Small intestine (tissue), 7 donors: ENCODE data around the gene PLA2G4F. TPM values are rescaled to one million over a fixed set of nuclear protein-coding genes. Genes with fewer than 3 reads are reported as not detected.
A peak's percentile ranks its signal among the peaks of the same experiment; 100 is the strongest.

Experiments used
- DNase-seq, 2 donors: peaks; one replicate each; pipeline versions ENCODE4 v3.0.0 to v3.0.0-alpha.2; 2013
- FAIRE-seq: peaks from 2 replicates; lab custom pipeline; 2012; peaks lifted over from hg19 to GRCh38; lab: Jason Lieb, UNC
- H3K27ac ChIP-seq, 3 donors: one replicate each; pipeline ENCODE4 v1.5.1; 2013; ENCODE audit warnings: low read length in 2 of 3, mild to moderate bottlenecking in 2 of 3, control low read depth in 1 of 3, inconsistent platforms in 1 of 3, low read depth in 1 of 3, moderate library complexity in 1 of 3
- H3K27me3 ChIP-seq, 3 donors: one replicate each; pipeline ENCODE4 v1.6.1; 2013; ENCODE audit warnings: low read length in 3 of 3, inconsistent platforms in 1 of 3; ENCODE audit not compliant: control insufficient read depth in 3 of 3, insufficient read depth in 3 of 3
- H3K36me3 ChIP-seq, 3 donors: one replicate each; pipeline ENCODE4 v1.6.1; 2013; ENCODE audit warnings: low read length in 3 of 3, inconsistent platforms in 1 of 3, low read depth in 1 of 3, mild to moderate bottlenecking in 1 of 3, moderate library complexity in 1 of 3; ENCODE audit not compliant: control insufficient read depth in 3 of 3, insufficient read depth in 2 of 3
- H3K4me1 ChIP-seq, 3 donors: one replicate each; pipeline ENCODE4 v1.6.1; 2013; ENCODE audit warnings: low read length in 2 of 3, inconsistent platforms in 1 of 3, low read depth in 1 of 3, mild to moderate bottlenecking in 1 of 3, moderate library complexity in 1 of 3; ENCODE audit not compliant: control insufficient read depth in 3 of 3, insufficient read depth in 2 of 3
- H3K4me3 ChIP-seq, 3 donors: one replicate each; pipeline ENCODE4 v1.5.1; 2013; ENCODE audit warnings: low read length in 3 of 3, control low read depth in 1 of 3, inconsistent platforms in 1 of 3, low read depth in 1 of 3, mild to moderate bottlenecking in 1 of 3, moderate library complexity in 1 of 3
- H3K9me3 ChIP-seq, 2 donors: one replicate each; pipeline ENCODE4 v1.6.1; 2013; ENCODE audit warnings: low read depth in 1 of 2, low read length in 1 of 2; ENCODE audit not compliant: control insufficient read depth in 2 of 2, insufficient read depth in 1 of 2
- WGBS, 3 donors: extraction: QIAGEN DNeasy Blood & Tissue Kit; methylation state at CpG; one replicate each; pipeline ENCODE4 v1.1.7; 2013; 5-methylcytosine and 5-hydroxymethylcytosine counted together
- polyA plus RNA-seq, 4 donors: library from polyadenylated mRNA; stranded (reverse) in 3 of 4; unstranded in 1 of 4; fragments of 200-250 nt in 3 of 4; fragments of 120-200 nt in 1 of 4; gene quantifications; one replicate each; pipeline versions ENCODE4 v1.2.1 to v1.2.3, GENCODE V29; 2013
- donor health status: healthy with polysubstance abuse.
- donor health status: control.
- donor health status: control.
- donor health status: Bipolar disorder and iron deficiency.
- donor health status: healthy.

The PLA2G4F gene
- polyA plus RNA-seq, 4 donors: 3.2 to 27.5 (median 11.0) TPM

DNA sequence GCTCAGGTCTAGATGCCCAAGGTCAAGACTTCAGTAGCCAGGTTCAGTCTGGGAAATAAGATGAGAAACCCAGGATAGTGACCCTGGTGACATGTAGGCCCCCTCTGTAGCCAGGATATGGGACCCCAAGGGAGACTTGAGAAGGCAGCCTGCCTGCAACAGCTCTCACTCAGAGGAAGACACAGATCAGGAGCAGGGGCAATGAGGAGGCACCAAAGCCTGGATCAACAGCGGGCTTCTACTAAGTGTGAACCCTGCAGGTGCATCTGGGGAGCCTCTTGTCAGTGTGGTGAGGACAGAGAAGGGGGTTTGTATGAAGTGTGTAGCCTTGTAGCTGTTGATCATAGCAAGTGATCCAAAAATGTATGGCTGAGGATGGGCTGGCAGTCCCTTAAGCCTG lies 25.4 kb downstream of the PLA2G4F start:
- H3K27ac ChIP-seq: no peak overlapping the region
- H3K4me3 ChIP-seq: no peak overlapping the region
- WGBS, 3 donors: 94 to 100% (median 97%) methylated on average over 1 of the region's 1 CpG
- DNase-seq (no peak), FAIRE-seq (no peak)
- no peaks in the 10 kb centered on the region for H3K4me1 ChIP-seq
- no peaks in the 10 kb centered on the region for H3K27me3 ChIP-seq
- no peaks in the 10 kb centered on the region for H3K9me3 ChIP-seq
- no peaks in the 10 kb centered on the region for H3K36me3 ChIP-seq

DNA sequence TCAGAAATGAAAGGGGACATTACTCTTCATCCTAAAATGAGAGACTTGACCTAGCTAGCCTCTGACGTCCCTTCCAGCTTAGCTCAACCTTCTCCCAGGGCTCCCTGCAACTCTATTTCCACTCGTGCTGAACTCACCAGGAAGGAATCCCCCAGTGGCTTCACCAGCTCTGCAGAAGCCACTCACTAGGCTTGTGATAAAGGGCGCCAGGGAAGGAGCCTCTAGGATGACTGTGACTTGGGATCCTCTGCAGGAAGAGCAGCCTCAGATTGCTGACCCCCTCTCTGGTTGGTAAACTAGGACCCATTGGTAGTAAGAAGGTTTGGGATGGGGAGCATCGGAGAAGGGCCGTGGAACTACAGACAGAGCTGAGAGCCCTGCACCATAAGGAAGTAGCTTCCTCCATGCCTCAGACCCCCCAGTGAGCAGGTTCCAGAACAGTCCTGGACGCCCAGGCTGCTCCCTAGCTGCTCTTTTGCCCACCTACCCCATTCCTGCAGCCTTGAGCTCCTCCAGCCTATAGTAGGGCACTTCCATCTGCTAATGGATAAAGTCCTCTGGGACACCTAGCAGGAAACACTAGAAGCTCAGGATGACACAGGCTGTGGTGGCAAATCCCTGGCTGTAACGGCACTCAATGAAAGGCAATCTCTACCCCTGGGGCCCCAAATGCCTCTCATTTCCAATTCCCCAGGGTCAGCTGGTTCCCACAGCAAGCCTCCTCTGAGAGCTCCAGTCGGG lies 26.0 kb downstream of the PLA2G4F start:
- H3K27ac ChIP-seq: no peak overlapping the region
- H3K27me3 ChIP-seq: no peaks in the 10 kb centered on the region
- DNase-seq (no peak), FAIRE-seq (no peak)
- H3K9me3 ChIP-seq: no peaks in the 10 kb centered on the region
- no peak overlapping the region for H3K4me3 ChIP-seq
- 76 to 87% (median 78%) methylated on average over 8 of the region's 8 CpGs for WGBS, 3 donors
- no peaks in the 10 kb centered on the region for H3K4me1 ChIP-seq
- H3K36me3 ChIP-seq: no peaks in the 10 kb centered on the region

GRCh38 chr15:42129364-42129763 lies 27.1 kb downstream of the PLA2G4F start:
- Histone ChIP-seq H3K4me3 (no peak overlapping the region), H3K36me3 (no peaks in the 10 kb centered on the region), H3K9me3 (no peaks in the 10 kb centered on the region), H3K27ac (no peak overlapping the region), H3K4me1 (no peaks in the 10 kb centered on the region), H3K27me3 (no peaks in the 10 kb centered on the region)
- DNase-seq (no peak), FAIRE-seq (no peak)
- 77 to 87% (median 85%) methylated on average over 2 of the region's 2 CpGs for WGBS, 3 donors

- Histone ChIP-seq H3K9me3 (no peaks in the 10 kb centered on the region), H3K27me3 (no peaks in the 10 kb centered on the region), H3K4me1 (no peaks in the 10 kb centered on the region), H3K4me3 (no peak overlapping the region), H3K36me3 (no peaks in the 10 kb centered on the region), H3K27ac (no peak overlapping the region)
- DNase-seq: no peak
- no peak for FAIRE-seq
- WGBS, 3 donors: 79 to 89% (median 85%) methylated on average over 6 of the region's 6 CpGs
Measured at GRCh38 chr15:42128476-42128875, 28.0 kb downstream of the PLA2G4F start.

DNA sequence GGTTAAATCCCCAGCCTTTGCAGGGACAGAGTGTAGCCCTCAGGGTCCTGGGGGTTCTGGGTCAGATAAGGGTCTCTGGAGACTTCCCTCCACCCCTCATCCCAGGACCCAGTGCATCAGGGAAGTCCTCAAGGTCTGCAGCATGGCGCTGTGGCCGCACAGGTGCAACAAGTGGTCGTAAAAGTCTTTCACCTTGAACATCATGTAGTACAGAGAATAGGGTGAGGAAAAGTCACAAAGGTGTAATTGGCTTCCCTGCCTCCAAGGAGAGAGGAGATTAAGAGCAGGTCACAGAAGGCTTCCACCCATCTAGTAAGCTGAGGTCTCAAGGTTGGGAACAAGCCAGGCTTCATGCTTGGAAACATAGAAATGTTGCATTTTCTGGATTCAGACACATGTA lies 32.9 kb downstream of the PLA2G4F start:
- Histone ChIP-seq H3K4me3 (no peak overlapping the region), H3K9me3 (no peaks in the 10 kb centered on the region), H3K27ac (no peak overlapping the region), H3K36me3 (no peaks in the 10 kb centered on the region), H3K27me3 (no peaks in the 10 kb centered on the region), H3K4me1 (peaks cover 0 to 20% (median 2%) of the 10 kb centered on the region in 3 donors)
- FAIRE-seq: no peak
- no peak for DNase-seq
- WGBS, 3 donors: 36 to 73% (median 62%) methylated on average over 3 of the region's 3 CpGs

DNA sequence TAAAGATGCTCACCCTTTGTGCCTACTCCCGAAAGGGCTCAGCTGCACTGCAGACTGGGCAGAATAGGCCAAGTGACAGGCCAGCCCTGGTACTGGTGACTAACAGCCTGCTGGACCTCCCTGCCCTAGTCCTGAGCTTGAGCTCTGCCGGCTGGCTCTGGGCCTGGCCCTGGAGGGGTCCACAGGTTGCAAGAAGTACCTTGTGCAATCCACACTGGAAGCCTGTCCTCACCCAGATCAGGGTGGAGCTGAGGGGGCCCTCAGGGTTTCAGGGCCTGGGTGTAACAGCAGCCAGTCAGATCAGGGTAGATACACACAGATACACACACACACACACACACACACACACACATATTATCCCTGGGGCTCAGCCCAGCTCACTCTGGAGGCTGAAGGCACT lies 34.8 kb downstream of the PLA2G4F start:
- DNase-seq (peak; percentile 58 to 83), FAIRE-seq (no peak)
- Histone ChIP-seq H3K27ac (no peak overlapping the region), H3K27me3 (no peaks in the 10 kb centered on the region), H3K4me1 (peaks cover 0 to 20% (median 2%) of the 10 kb centered on the region in 3 donors), H3K4me3 (no peak overlapping the region), H3K36me3 (no peaks in the 10 kb centered on the region), H3K9me3 (no peaks in the 10 kb centered on the region)
- 23 to 59% (median 32%) methylated on average over 2 of the region's 2 CpGs for WGBS, 3 donors

DNA sequence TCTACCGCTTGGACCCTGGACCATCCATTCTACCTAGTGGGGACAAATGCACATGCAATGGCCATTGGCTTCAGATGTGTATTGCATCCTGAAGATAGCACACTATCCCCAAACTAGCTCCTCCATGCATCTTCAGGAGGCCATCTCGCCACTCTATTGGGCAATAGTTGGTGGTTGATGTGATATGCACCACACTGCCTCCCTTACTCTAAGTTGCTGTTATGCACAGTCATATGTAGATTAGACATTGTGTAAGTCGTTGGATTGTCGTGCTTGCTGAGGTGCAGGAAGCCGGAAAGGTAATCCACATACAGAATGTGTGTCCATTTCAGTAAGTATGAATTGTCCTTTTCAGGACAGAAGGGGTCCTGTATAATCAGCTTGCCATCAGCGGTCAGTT lies 35.4 kb downstream of the PLA2G4F start:
- no peak for FAIRE-seq
- H3K4me3 ChIP-seq: no peak overlapping the region
- H3K9me3 ChIP-seq: peaks cover 0 to 5% of the 10 kb centered on the region in 2 donors
- no peaks in the 10 kb centered on the region for H3K27me3 ChIP-seq
- WGBS, 3 donors: 87 to 90% (median 90%) methylated on average over 6 of the region's 6 CpGs
- H3K27ac ChIP-seq: no peak overlapping the region
- DNase-seq: peak in 1 of 2 donors; percentile 28
- H3K4me1 ChIP-seq: peaks cover 0 to 20% (median 2%) of the 10 kb centered on the region in 3 donors
- no peaks in the 10 kb centered on the region for H3K36me3 ChIP-seq

- Histone ChIP-seq H3K9me3 (peaks cover 0 to 5% of the 10 kb centered on the region in 2 donors), H3K4me3 (no peak overlapping the region), H3K36me3 (no peaks in the 10 kb centered on the region), H3K27me3 (no peaks in the 10 kb centered on the region), H3K4me1 (peaks cover 0 to 20% (median 2%) of the 10 kb centered on the region in 3 donors), H3K27ac (no peak overlapping the region)
- WGBS, 3 donors: 84 to 95% (median 90%) methylated on average over 1 of the region's 1 CpG
- DNase-seq (no peak), FAIRE-seq (no peak)
Measured at GRCh38 chr15:42120285-42120684, 36.2 kb downstream of the PLA2G4F start.

DNA sequence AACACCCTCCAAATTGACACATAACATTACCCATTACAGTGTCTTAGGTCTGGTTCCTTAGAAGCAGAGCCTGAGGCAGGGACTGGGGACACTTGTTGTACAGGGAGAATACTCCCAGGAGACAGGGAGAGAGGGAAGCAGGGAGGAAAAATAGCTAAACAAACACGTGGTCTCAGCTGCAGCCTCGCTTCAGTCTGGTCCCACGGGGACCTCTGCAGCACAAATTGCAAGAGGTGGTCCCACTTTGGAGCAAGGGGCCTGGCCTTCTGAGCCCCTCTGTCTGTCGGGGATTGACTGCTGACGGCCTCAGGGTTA lies 37.0 kb downstream of the PLA2G4F start:
- peaks cover 0 to 20% (median 2%) of the 10 kb centered on the region in 3 donors for H3K4me1 ChIP-seq
- no peaks in the 10 kb centered on the region for H3K36me3 ChIP-seq
- no peaks in the 10 kb centered on the region for H3K27me3 ChIP-seq
- peak overlapping the region in 1 of 3 donors; percentile 33 for H3K27ac ChIP-seq
- no peak for FAIRE-seq
- no peak for DNase-seq
- no peak overlapping the region for H3K4me3 ChIP-seq
- H3K9me3 ChIP-seq: peaks cover 0 to 5% of the 10 kb centered on the region in 2 donors
- WGBS, 3 donors: 53 to 69% (median 55%) methylated on average over 5 of the region's 5 CpGs
